Neutrophil (primary cell): ENCODE data around the gene BPIFB3.

ENCODE experiments used
- H3K27ac ChIP-seq: fragments of 200-600 bp; sonication (generic); 2 replicates; pipeline ENCODE4 v1.5.1; 2016; ENCODE audit warnings: mild to moderate bottlenecking, moderate library complexity
- H3K27me3 ChIP-seq: fragments of 200-600 bp; sonication (generic); 2 replicates; pipeline ENCODE4 v1.6.0; 2016; ENCODE audit warnings: mild to moderate bottlenecking
- H3K36me3 ChIP-seq: fragments of 200-600 bp; sonication (generic); 2 replicates; pipeline ENCODE4 v1.5.1; 2017
- H3K4me1 ChIP-seq, 2 experiments: fragments of 200-600 bp in 1 of 2; sonication (generic) in 1 of 2; 1 replicate in 1 of 2; 2 replicates in 1 of 2; pipeline versions ENCODE4 v1.5.1 to v1.6.1; 2013 to 2016; ENCODE audit warnings: low read depth in 1 of 2, low read length in 1 of 2, mild to moderate bottlenecking in 1 of 2, moderate library complexity in 1 of 2; ENCODE audit not compliant: control insufficient read depth in 1 of 2, insufficient read depth in 1 of 2
- H3K4me3 ChIP-seq, 2 experiments: fragments of 200-600 bp in 1 of 2; sonication (generic) in 1 of 2; 1 replicate in 1 of 2; 2 replicates in 1 of 2; pipeline ENCODE4 v1.5.1; 2013 to 2016; ENCODE audit warnings: low read depth in 1 of 2, low read length in 1 of 2, mild to moderate bottlenecking in 1 of 2, moderate library complexity in 1 of 2
- H3K9me3 ChIP-seq: fragments of 200-600 bp; sonication (generic); 2 replicates; pipeline ENCODE4 v1.5.1; 2016
- CTCF ChIP-seq: fragments of 200-600 bp; sonication (generic); IDR thresholded peaks from 2 replicates; pipeline ENCODE4 v1.5.1; 2016; ENCODE audit warnings: antibody characterized with exemption

The BPIFB3 gene

DNA sequence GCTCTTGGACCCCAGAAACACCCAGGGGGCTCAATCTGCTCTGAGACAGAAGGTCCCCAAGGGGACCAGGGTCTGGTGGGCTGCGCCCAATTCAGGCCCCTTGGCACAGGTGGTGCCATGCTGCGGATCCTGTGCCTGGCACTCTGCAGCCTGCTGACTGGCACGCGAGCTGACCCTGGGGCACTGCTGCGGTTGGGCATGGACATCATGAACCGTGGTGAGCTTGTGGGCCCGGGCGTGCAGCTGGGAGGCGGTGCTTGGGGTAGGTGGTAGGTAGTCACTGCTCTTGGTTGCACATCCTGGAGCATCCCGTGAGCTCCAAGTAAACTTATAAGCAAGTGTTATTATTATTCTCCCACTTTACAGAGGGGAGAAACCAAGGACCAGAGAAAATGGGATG is 22.2 kb upstream of the BPIFB3 start, which contains the start of gene BPIFB6:
TSS of gene BPIFB6 (plus strand) at position 118 of the 400 bp plus-strand sequence. CDS start at position 118, 0 bp downstream.
- H3K4me3 ChIP-seq: no peak within 1 kb of the TSS
- H3K9me3 ChIP-seq: no peaks in the 10 kb centered on the region
- H3K27ac ChIP-seq: no peak within 1 kb of the TSS
- no peaks in the 10 kb centered on the region for H3K4me1 ChIP-seq
- H3K36me3 ChIP-seq: no peaks in the 10 kb centered on the region
- no peaks in the 10 kb centered on the region for H3K27me3 ChIP-seq
- no peak for TF ChIP-seq CTCF

- no peak for TF ChIP-seq CTCF
- no peaks in the 10 kb centered on the region for H3K9me3 ChIP-seq
Observed at GRCh38 chr20:33032555-33032954, 21.1 kb upstream of the BPIFB3 start.

DNA sequence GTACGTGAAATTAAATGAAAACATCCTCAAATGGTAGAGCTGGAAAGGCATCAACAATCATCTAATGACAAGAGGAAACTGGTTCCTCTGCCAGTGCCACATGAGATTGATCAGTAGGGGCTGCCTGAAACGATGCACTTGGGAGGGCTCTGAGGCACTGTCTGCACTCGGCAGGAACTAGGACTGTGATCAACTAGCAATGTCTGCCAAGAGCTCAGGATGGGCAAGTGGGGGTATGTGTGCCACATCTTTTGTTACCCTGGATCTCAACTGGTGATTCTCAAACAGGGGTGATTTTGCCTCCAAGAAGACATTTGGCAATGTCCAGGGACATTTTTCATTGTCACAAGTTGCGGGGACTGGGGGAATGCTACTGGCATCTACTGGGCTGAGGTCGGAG is 20.3 kb upstream of the BPIFB3 start:
- Histone ChIP-seq H3K4me1 (no peaks in the 10 kb centered on the region), H3K9me3 (no peaks in the 10 kb centered on the region), H3K27me3 (no peaks in the 10 kb centered on the region), H3K4me3 (no peak overlapping the region), H3K36me3 (no peaks in the 10 kb centered on the region), H3K27ac (no peak overlapping the region)
- TF ChIP-seq CTCF: no peak

More at GRCh38 chr20:33032555-33032954, 21.1 kb upstream of the BPIFB3 start:
- no peak overlapping the region for H3K27ac ChIP-seq
- H3K4me3 ChIP-seq: no peak overlapping the region
- no peaks in the 10 kb centered on the region for H3K27me3 ChIP-seq
- no peaks in the 10 kb centered on the region for H3K4me1 ChIP-seq
- no peaks in the 10 kb centered on the region for H3K36me3 ChIP-seq

DNA sequence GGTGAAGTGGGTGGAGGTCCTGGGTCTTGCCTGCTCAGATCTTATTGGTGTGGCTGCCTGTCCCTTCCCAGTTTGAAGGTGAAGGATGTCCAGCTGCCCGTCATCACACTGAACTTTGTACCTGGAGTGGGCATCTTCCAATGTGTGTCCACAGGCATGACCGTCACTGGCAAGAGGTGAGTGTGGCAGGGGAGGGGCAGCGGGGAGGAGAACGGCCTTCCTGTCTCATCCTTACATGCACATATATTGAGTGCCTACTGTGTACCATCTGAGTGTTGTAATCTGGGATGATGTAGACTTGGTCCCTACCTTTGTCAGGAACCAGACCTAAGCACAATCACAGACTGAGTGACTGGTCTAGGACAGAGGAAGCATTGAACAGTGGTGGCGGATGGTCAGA is 19.6 kb upstream of the BPIFB3 start:
- no peak for TF ChIP-seq CTCF
- H3K4me3 ChIP-seq: no peak overlapping the region
- H3K4me1 ChIP-seq: no peaks in the 10 kb centered on the region
- no peaks in the 10 kb centered on the region for H3K36me3 ChIP-seq
- no peak overlapping the region for H3K27ac ChIP-seq
- no peaks in the 10 kb centered on the region for H3K27me3 ChIP-seq
- H3K9me3 ChIP-seq: no peaks in the 10 kb centered on the region

GRCh38 chr20:33034901-33035492 is 18.7 kb upstream of the BPIFB3 start:
- Histone ChIP-seq H3K4me3 (no peak overlapping the region), H3K4me1 (no peaks in the 10 kb centered on the region), H3K36me3 (no peaks in the 10 kb centered on the region), H3K27ac (no peak overlapping the region), H3K27me3 (no peaks in the 10 kb centered on the region), H3K9me3 (no peaks in the 10 kb centered on the region)
- no peak for TF ChIP-seq CTCF

DNA sequence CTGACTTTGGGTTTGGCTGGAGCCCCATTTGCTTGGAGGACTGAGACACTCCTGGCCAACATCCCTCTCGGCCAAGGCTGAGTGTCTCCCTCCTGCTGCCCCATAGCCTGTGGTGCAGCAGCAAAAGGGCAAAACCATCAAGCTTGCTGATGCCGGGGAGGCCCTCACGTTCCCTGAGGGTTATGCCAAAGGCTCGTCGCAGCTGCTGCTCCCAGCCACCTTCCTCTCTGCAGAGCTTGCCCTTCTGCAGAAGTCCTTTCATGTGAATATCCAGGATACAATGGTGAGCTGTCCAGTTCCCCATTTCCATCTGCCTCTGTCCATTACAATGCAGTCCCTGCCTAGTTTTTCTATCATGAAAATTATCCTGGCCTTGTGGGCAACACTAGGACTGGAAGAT is 16.2 kb upstream of the BPIFB3 start:
- Histone ChIP-seq H3K4me3 (no peak overlapping the region), H3K4me1 (no peaks in the 10 kb centered on the region), H3K27me3 (no peaks in the 10 kb centered on the region), H3K36me3 (no peaks in the 10 kb centered on the region), H3K27ac (no peak overlapping the region), H3K9me3 (no peaks in the 10 kb centered on the region)
- TF ChIP-seq CTCF: no peak
